ENCODE results near the gene DCHS2.

Gene DCHS2

GRCh38 chr4:154497889-154498288, 6.3 kb upstream of the DCHS2 start:
- Histone ChIP-seq H3K4me1 (ENCODE audit: control insufficient read depth in 2 of 2, insufficient read depth in 1 of 2, low read depth in 1 of 2, low read length in 2 of 2) (no peaks in the 10 kb centered on the region), H3K4me2 (ENCODE audit: insufficient read depth, low read length, poor library complexity, severe bottlenecking) (no peak overlapping the region), H4K91ac (ENCODE audit: low read depth, low read length, poor library complexity) (no peak overlapping the region), H3K14ac (ENCODE audit: low read length) (no peak overlapping the region), H2AK5ac (ENCODE audit: low read depth, low read length) (no peak overlapping the region), H2BK5ac (ENCODE audit: low read length) (no peak overlapping the region), H3K23ac (ENCODE audit: low read depth, low read length, poor library complexity) (no peak overlapping the region), H2BK120ac (ENCODE audit: low read depth, low read length) (no peak overlapping the region), H3K4me3 (ENCODE audit: low read length in 2 of 2) (no peak overlapping the region), H3K79me1 (ENCODE audit: low read depth, low read length) (no peaks in the 10 kb centered on the region), H3K9me3 (replicated peaks in 1 of 2; ENCODE audit: control insufficient read depth in 2 of 2, insufficient read depth in 1 of 2, low read depth in 1 of 2, low read length in 2 of 2) (no peaks in the 10 kb centered on the region), H2BK15ac (ENCODE audit: low read length) (no peak overlapping the region), H3K4ac (ENCODE audit: low read length) (no peak overlapping the region), H2BK12ac (ENCODE audit: low read length) (no peak overlapping the region), H3K27ac (replicated peaks; ENCODE audit: low read length) (no peak overlapping the region), H3K36me3 (replicated peaks in 1 of 2; ENCODE audit: control insufficient read depth in 2 of 2, insufficient read depth in 2 of 2, low read length in 2 of 2) (no peaks in the 10 kb centered on the region), H3K18ac (ENCODE audit: low read length) (no peak overlapping the region), H3K27me3 (ENCODE audit: control insufficient read depth in 3 of 3, insufficient read depth in 3 of 3, low read depth in 1 of 3, low read length in 3 of 3) (peaks cover 0 to 73% (median under 1%) of the 10 kb centered on the region in 3 experiments), H4K8ac (ENCODE audit: low read depth, low read length) (no peak overlapping the region), H3K9ac (ENCODE audit: low read depth, low read length, poor library complexity) (no peak overlapping the region), H2AFZ (ENCODE audit: low read length) (no peak overlapping the region)
- DNase-seq (ENCODE audit: low spot score): no peak
- no CpG with 5 or more reads among the region's 5 CpGs for WGBS, 2 donors (ENCODE audit: extremely low coverage in 2 of 2, insufficient read length in 2 of 2, insufficient replicate concordance in 1 of 2)

DNA sequence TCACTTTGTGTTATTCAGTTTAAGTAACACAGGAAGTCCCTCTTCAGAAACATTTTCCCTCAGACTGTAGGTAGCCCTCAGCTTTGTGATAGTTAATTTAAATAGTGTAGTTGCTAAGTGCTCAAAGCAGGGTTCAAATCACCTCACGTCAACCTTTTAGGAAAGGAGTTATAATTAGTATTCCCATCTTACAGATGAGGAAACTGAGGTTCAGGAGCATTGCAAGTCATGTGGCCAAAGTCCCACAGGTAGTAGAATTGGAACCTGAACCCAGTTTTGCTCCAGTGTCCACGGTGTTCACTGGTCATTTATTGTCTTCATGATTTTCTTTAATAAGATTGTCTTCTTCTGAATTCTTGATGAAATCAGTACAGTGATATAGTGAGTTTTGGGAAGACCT, 4.3 kb upstream of the DCHS2 start:
- H3K27me3 ChIP-seq (ENCODE audit: control insufficient read depth in 3 of 3, insufficient read depth in 3 of 3, low read depth in 1 of 3, low read length in 3 of 3): peaks cover 3 to 83% (median 19%) of the 10 kb centered on the region in 3 experiments
- whole genome bisulfite sequencing, 2 donors (ENCODE audit: extremely low coverage in 2 of 2, insufficient read length in 2 of 2, insufficient replicate concordance in 1 of 2): no CpG with 5 or more reads among the region's 2 CpGs

GRCh38 chr4:154492288-154492687, 689 bp upstream of the DCHS2 start:
- no CpG with 5 or more reads among the region's 16 CpGs for WGBS, 2 donors (ENCODE audit: extremely low coverage in 2 of 2, insufficient read length in 2 of 2, insufficient replicate concordance in 1 of 2)
- H3K9me3 ChIP-seq (replicated peaks in 1 of 2; ENCODE audit: control insufficient read depth in 2 of 2, insufficient read depth in 1 of 2, low read depth in 1 of 2, low read length in 2 of 2): peaks cover 9 to 10% of the 10 kb centered on the region in 2 donors
- H3K4ac ChIP-seq (ENCODE audit: low read length): no peak overlapping the region
- H3K27me3 ChIP-seq (ENCODE audit: control insufficient read depth in 3 of 3, insufficient read depth in 3 of 3, low read depth in 1 of 3, low read length in 3 of 3): peaks cover 18 to 90% (median 38%) of the 10 kb centered on the region in 3 experiments
- no peaks in the 10 kb centered on the region for H3K79me1 ChIP-seq (ENCODE audit: low read depth, low read length)
- H2AK5ac ChIP-seq (ENCODE audit: low read depth, low read length): no peak overlapping the region
- H4K8ac ChIP-seq (ENCODE audit: low read depth, low read length): no peak overlapping the region
- peak overlapping the region; percentile 87 for H2AFZ ChIP-seq (ENCODE audit: low read length)
- no peak overlapping the region for H4K91ac ChIP-seq (ENCODE audit: low read depth, low read length, poor library complexity)
- H2BK15ac ChIP-seq (ENCODE audit: low read length): peak overlapping the region; percentile 38
- H3K4me3 ChIP-seq (ENCODE audit: low read length in 2 of 2): peak overlapping the region; percentile 37 to 83
- peak overlapping the region; percentile 89 for H3K18ac ChIP-seq (ENCODE audit: low read length)
- H2BK5ac ChIP-seq (ENCODE audit: low read length): peak overlapping the region; percentile 18
- no peak overlapping the region for H2BK120ac ChIP-seq (ENCODE audit: low read depth, low read length)
- no peaks in the 10 kb centered on the region for H3K36me3 ChIP-seq (replicated peaks in 1 of 2; ENCODE audit: control insufficient read depth in 2 of 2, insufficient read depth in 2 of 2, low read length in 2 of 2)
- peaks cover 4 to 6% of the 10 kb centered on the region in 2 donors for H3K4me1 ChIP-seq (ENCODE audit: control insufficient read depth in 2 of 2, insufficient read depth in 1 of 2, low read depth in 1 of 2, low read length in 2 of 2)
- peak overlapping the region; percentile 96 for H3K4me2 ChIP-seq (ENCODE audit: insufficient read depth, low read length, poor library complexity, severe bottlenecking)
- H3K9ac ChIP-seq (ENCODE audit: low read depth, low read length, poor library complexity): peak overlapping the region; percentile 30
- no peak overlapping the region for H3K14ac ChIP-seq (ENCODE audit: low read length)
- peak; percentile 6 for DNase-seq (ENCODE audit: low spot score)
- no peak overlapping the region for H2BK12ac ChIP-seq (ENCODE audit: low read length)
- no peak overlapping the region for H3K27ac ChIP-seq (replicated peaks; ENCODE audit: low read length)
- H3K23ac ChIP-seq (ENCODE audit: low read depth, low read length, poor library complexity): no peak overlapping the region

More for the DNA sequence above, 4.3 kb upstream of the DCHS2 start:
- Histone ChIP-seq H3K23ac (ENCODE audit: low read depth, low read length, poor library complexity) (no peak overlapping the region), H2BK15ac (ENCODE audit: low read length) (no peak overlapping the region), H2AK5ac (ENCODE audit: low read depth, low read length) (no peak overlapping the region), H3K18ac (ENCODE audit: low read length) (no peak overlapping the region), H4K91ac (ENCODE audit: low read depth, low read length, poor library complexity) (no peak overlapping the region), H2BK120ac (ENCODE audit: low read depth, low read length) (no peak overlapping the region), H3K4ac (ENCODE audit: low read length) (no peak overlapping the region), H3K79me1 (ENCODE audit: low read depth, low read length) (no peaks in the 10 kb centered on the region), H2BK12ac (ENCODE audit: low read length) (no peak overlapping the region), H2AFZ (ENCODE audit: low read length) (no peak overlapping the region), H3K4me3 (ENCODE audit: low read length in 2 of 2) (no peak overlapping the region), H3K4me1 (ENCODE audit: control insufficient read depth in 2 of 2, insufficient read depth in 1 of 2, low read depth in 1 of 2, low read length in 2 of 2) (peaks cover 2 to 4% of the 10 kb centered on the region in 2 donors), H3K36me3 (replicated peaks in 1 of 2; ENCODE audit: control insufficient read depth in 2 of 2, insufficient read depth in 2 of 2, low read length in 2 of 2) (no peaks in the 10 kb centered on the region), H3K27ac (replicated peaks; ENCODE audit: low read length) (no peak overlapping the region), H3K9ac (ENCODE audit: low read depth, low read length, poor library complexity) (no peak overlapping the region), H2BK5ac (ENCODE audit: low read length) (no peak overlapping the region), H3K4me2 (ENCODE audit: insufficient read depth, low read length, poor library complexity, severe bottlenecking) (no peak overlapping the region), H3K14ac (ENCODE audit: low read length) (no peak overlapping the region), H3K9me3 (replicated peaks in 1 of 2; ENCODE audit: control insufficient read depth in 2 of 2, insufficient read depth in 1 of 2, low read depth in 1 of 2, low read length in 2 of 2) (no peaks in the 10 kb centered on the region), H4K8ac (ENCODE audit: low read depth, low read length) (no peak overlapping the region)
- DNase-seq (ENCODE audit: low spot score): no peak

- peak overlapping the region; percentile 87 for H2AFZ ChIP-seq (ENCODE audit: low read length)
- peak overlapping the region; percentile 52 for H2BK15ac ChIP-seq (ENCODE audit: low read length)
- peak; percentile 15 for DNase-seq (ENCODE audit: low spot score)
- H3K4me1 ChIP-seq (ENCODE audit: control insufficient read depth in 2 of 2, insufficient read depth in 1 of 2, low read depth in 1 of 2, low read length in 2 of 2): peaks cover 4 to 6% of the 10 kb centered on the region in 2 donors
- peak overlapping the region; percentile 32 for H2BK120ac ChIP-seq (ENCODE audit: low read depth, low read length)
- no peaks in the 10 kb centered on the region for H3K36me3 ChIP-seq (replicated peaks in 1 of 2; ENCODE audit: control insufficient read depth in 2 of 2, insufficient read depth in 2 of 2, low read length in 2 of 2)
- H2BK12ac ChIP-seq (ENCODE audit: low read length): no peak overlapping the region
- H3K9ac ChIP-seq (ENCODE audit: low read depth, low read length, poor library complexity): peak overlapping the region; percentile 82
- no peak overlapping the region for H4K8ac ChIP-seq (ENCODE audit: low read depth, low read length)
- no peak overlapping the region for H3K4ac ChIP-seq (ENCODE audit: low read length)
- H3K18ac ChIP-seq (ENCODE audit: low read length): peak overlapping the region; percentile 93
- H2AK5ac ChIP-seq (ENCODE audit: low read depth, low read length): peak overlapping the region; percentile 85
- H3K14ac ChIP-seq (ENCODE audit: low read length): peak overlapping the region; percentile 49
- no peak overlapping the region for H3K27ac ChIP-seq (replicated peaks; ENCODE audit: low read length)
- H3K23ac ChIP-seq (ENCODE audit: low read depth, low read length, poor library complexity): peak overlapping the region; percentile 96
- peak overlapping the region; percentile 96 for H3K4me2 ChIP-seq (ENCODE audit: insufficient read depth, low read length, poor library complexity, severe bottlenecking)
- peak overlapping the region; percentile 37 to 83 for H3K4me3 ChIP-seq (ENCODE audit: low read length in 2 of 2)
- H3K27me3 ChIP-seq (ENCODE audit: control insufficient read depth in 3 of 3, insufficient read depth in 3 of 3, low read depth in 1 of 3, low read length in 3 of 3): peaks cover 18 to 94% (median 38%) of the 10 kb centered on the region in 3 experiments
- H2BK5ac ChIP-seq (ENCODE audit: low read length): peak overlapping the region; percentile 27
- H3K9me3 ChIP-seq (replicated peaks in 1 of 2; ENCODE audit: control insufficient read depth in 2 of 2, insufficient read depth in 1 of 2, low read depth in 1 of 2, low read length in 2 of 2): peaks cover 9 to 10% of the 10 kb centered on the region in 2 donors
- H4K91ac ChIP-seq (ENCODE audit: low read depth, low read length, poor library complexity): peak overlapping the region; percentile 15
- H3K79me1 ChIP-seq (ENCODE audit: low read depth, low read length): no peaks in the 10 kb centered on the region
- WGBS, 2 donors (ENCODE audit: extremely low coverage in 2 of 2, insufficient read length in 2 of 2, insufficient replicate concordance in 1 of 2): no CpG with 5 or more reads among the region's 76 CpGs
Observed at GRCh38 chr4:154490583-154491340, 837 bp downstream of the DCHS2 start.

Measured in neuronal stem cell (in vitro differentiated cells).